ENCODE measurements around the gene SVEP1. TPM values are rescaled to one million over a fixed set of nuclear protein-coding genes. Genes with fewer than 3 reads are reported as not detected.

The SVEP1 gene
- total and polyA plus RNA-seq, 2 experiments from 2014 or later: 0.18 to 0.63 TPM

- Histone ChIP-seq H3K4me3 (no peak overlapping the region), H4K20me1 (replicated peaks; ENCODE audit: insufficient read depth) (no peaks in the 10 kb centered on the region), H3K9me2 (ENCODE audit: insufficient read depth) (no peaks in the 10 kb centered on the region), H3K4me1 (ENCODE audit: insufficient read depth) (no peaks in the 10 kb centered on the region), H3K79me2 (replicated peaks; ENCODE audit: insufficient read depth) (no peaks in the 10 kb centered on the region), H3K27me3 (ENCODE audit: insufficient read depth) (no peaks in the 10 kb centered on the region), H2AFZ (no peak overlapping the region), H3F3A (replicated peaks; ENCODE audit: low read depth) (no peaks in the 10 kb centered on the region), H3K4me2 (no peak overlapping the region), H3K36me3 (ENCODE audit: insufficient read depth) (no peaks in the 10 kb centered on the region), H3K27ac (ENCODE audit: low read depth) (no peak overlapping the region)
- DNase-seq (ENCODE audit: low spot score) (no peak), ATAC-seq (no peak)
- Mint-ChIP-seq H3K4me1 (no peaks in the 10 kb centered on the region), H3K27me3 (ENCODE audit: insufficient read depth, low read depth, poor library complexity) (peaks cover 6% of the 10 kb centered on the region), H3K4me3 (no peak overlapping the region), H3K27ac (no peak overlapping the region), H3K36me3 (ENCODE audit: low read depth) (no peaks in the 10 kb centered on the region), H3K9me3 (peaks cover 6% of the 10 kb centered on the region; the same call in 2 of the 3 replicates)
- TF ChIP-seq POLR2AphosphoS5 (IDR thresholded peaks at IDR 0.05; ENCODE audit: low read depth): no peak
- no peak for TF ChIP-seq CTCF (conservative IDR thresholded peaks at IDR 0.05; ENCODE audit: low read depth in 2 of 2)
- TF ChIP-seq EZH2phosphoT487 (IDR thresholded peaks at IDR 0.05; ENCODE audit: unreplicated experiment): no peak
- TF ChIP-seq ZNF331 (CRISPR knock-in tag; IDR thresholded peaks at IDR 0.05; ENCODE audit: low read depth): no peak
- TF ChIP-seq STAT1 (IDR thresholded peaks at IDR 0.05; ENCODE audit: unreplicated experiment): no peak
- no peak for TF ChIP-seq EZH2 (IDR thresholded peaks at IDR 0.05; ENCODE audit: low read depth, unreplicated experiment)
- no peak for TF ChIP-seq NANOG (IDR thresholded peaks at IDR 0.05; ENCODE audit: borderline replicate concordance)
- TF ChIP-seq CREB1 (CRISPR knock-in tag; IDR thresholded peaks at IDR 0.05; ENCODE audit: low read depth): no peak
- no peak for TF ChIP-seq ETS1 (IDR thresholded peaks at IDR 0.05)
- TF ChIP-seq ZNF114 (CRISPR knock-in tag; IDR thresholded peaks at IDR 0.05): no peak
- TF ChIP-seq ZNF462 (CRISPR knock-in tag; IDR thresholded peaks at IDR 0.05): no peak
- no peak for TF ChIP-seq REST (IDR thresholded peaks at IDR 0.05; ENCODE audit: unreplicated experiment)
- no peak for TF ChIP-seq JUNB (IDR thresholded peaks at IDR 0.05; ENCODE audit: unreplicated experiment)
These were observed 133.4 kb downstream of the SVEP1 start for GRCh38 chr9:110446171-110446570.
